Type B pancreatic cell (in vitro differentiated cells): Measurements from ENCODE around the gene TRIP10. TPM values are rescaled to one million over a fixed set of nuclear protein-coding genes. Genes with fewer than 3 reads are reported as not detected.
"Not testable (repeated sequence)": the region's sequence is repeated elsewhere in the genome, so short reads cannot be mapped to it uniquely, and the experiment has no call there.

Experiments
- DNase-seq: peaks from one replicate; pipeline ENCODE4 v3.0.0; 2021; ENCODE audit warnings: mixed read lengths; ENCODE audit not compliant: unreplicated experiment; ENCODE audit errors: extremely low spot score
- H3K27ac Mint-ChIP-seq: 2 replicates; pipeline ENCODE4 v1.8.0; 2021; ENCODE audit warnings: mild to moderate bottlenecking, mixed read lengths
- H3K27me3 Mint-ChIP-seq: 2 replicates; pipeline ENCODE4 v1.8.0; 2021; ENCODE audit warnings: mixed read lengths
- H3K36me3 Mint-ChIP-seq: 2 replicates; pipeline ENCODE4 v1.8.0; 2021; ENCODE audit warnings: mixed read lengths
- H3K4me1 Mint-ChIP-seq: one replicate; pipeline ENCODE4 v1.8.0; 2021; ENCODE audit warnings: mixed read lengths; ENCODE audit not compliant: unreplicated experiment
- H3K4me3 Mint-ChIP-seq: 2 replicates; pipeline ENCODE4 v1.8.0; 2021; ENCODE audit warnings: mild to moderate bottlenecking, mixed read lengths
- H3K9me3 Mint-ChIP-seq: 2 replicates; pipeline ENCODE4 v1.8.0; 2021; ENCODE audit warnings: mixed read lengths
- CTCF ChIP-seq: fragments of 200-600 bp; sonication (generic); conservative IDR thresholded peaks from 2 replicates; pipeline ENCODE4 v1.5.0; 2021; ENCODE audit warnings: antibody characterized with exemption, mild to moderate bottlenecking
- total RNA-seq: library from RNA; stranded (reverse); gene quantifications from 2 replicates; pipeline ENCODE4 v1.2.1, GENCODE V29; 2021; ENCODE audit warnings: low replicate concordance

Gene TRIP10
- total RNA-seq, 1 donor from 2014 or later, result 35.1 TPM

GRCh38 chr19:6767357-6768235, 28.1 kb downstream of the TRIP10 start, which contains the start of gene SH2D3A:
Gene SH2D3A, minus strand, starts transcription at chr19:6767435. Its CDS starts 3,687 bp downstream, at chr19:6763748.
- no peaks in the 10 kb centered on the region for H3K36me3 Mint-ChIP-seq
- H3K27ac Mint-ChIP-seq, result peak within 1 kb of the TSS; percentile 100
- H3K9me3 Mint-ChIP-seq, result no peaks in the 10 kb centered on the region
- peak within 1 kb of the TSS; percentile 97 for H3K4me3 Mint-ChIP-seq
- peak; percentile 87 for DNase-seq
- no peak for TF ChIP-seq CTCF
- peaks cover 4% of the 10 kb centered on the region for H3K4me1 Mint-ChIP-seq
- H3K27me3 Mint-ChIP-seq, result peaks cover 30% of the 10 kb centered on the region

- H3K4me1 Mint-ChIP-seq, result peaks cover 4% of the 10 kb centered on the region
- H3K27ac Mint-ChIP-seq, result peak overlapping the region; percentile 100
- TF ChIP-seq CTCF, result no peak
Observed at GRCh38 chr19:6768236-6768785, 28.8 kb downstream of the TRIP10 start.

GRCh38 chr19:6769006-6769619, 29.6 kb downstream of the TRIP10 start:
- H3K36me3 Mint-ChIP-seq, result no peaks in the 10 kb centered on the region
- peaks cover 4% of the 10 kb centered on the region for H3K4me1 Mint-ChIP-seq
- H3K27ac Mint-ChIP-seq, result no peak overlapping the region
- H3K4me3 Mint-ChIP-seq, result no peak overlapping the region
- no peak for DNase-seq
- TF ChIP-seq CTCF, result peak; percentile 61
- peaks cover 30% of the 10 kb centered on the region for H3K27me3 Mint-ChIP-seq
- H3K9me3 Mint-ChIP-seq, result no peaks in the 10 kb centered on the region

More at GRCh38 chr19:6768236-6768785, 28.8 kb downstream of the TRIP10 start:
- no peak for DNase-seq
- peaks cover 30% of the 10 kb centered on the region for H3K27me3 Mint-ChIP-seq
- peak overlapping the region; percentile 97 for H3K4me3 Mint-ChIP-seq
- no peaks in the 10 kb centered on the region for H3K9me3 Mint-ChIP-seq
- H3K36me3 Mint-ChIP-seq, result no peaks in the 10 kb centered on the region

- DNase-seq, H3K36me3 Mint-ChIP-seq, H3K4me1 Mint-ChIP-seq, H3K9me3 Mint-ChIP-seq, H3K4me3 Mint-ChIP-seq, H3K27ac Mint-ChIP-seq: not testable (repeated sequence)
- H3K27me3 Mint-ChIP-seq, result peaks cover 18% of the 10 kb centered on the region
Observed at GRCh38 chr19:6771648-6772027, 32.2 kb downstream of the TRIP10 start.

- Mint-ChIP-seq H3K27me3 (peaks cover 15% of the 10 kb centered on the region), H3K4me3 (no peak within 1 kb of the TSS), H3K27ac (no peak within 1 kb of the TSS), H3K4me1 (no peaks in the 10 kb centered on the region), H3K36me3 (no peaks in the 10 kb centered on the region), H3K9me3 (no peaks in the 10 kb centered on the region)
- TF ChIP-seq CTCF, result no peak
- no peak for DNase-seq
Observed at GRCh38 chr19:6772028-6772865, 32.8 kb downstream of the TRIP10 start, which contains the start of gene VAV1. Gene VAV1, plus strand, starts transcription at chr19:6772708. Its CDS starts 100 bp downstream, at chr19:6772808.
